Effector CD8-positive, alpha-beta T cell (primary cell): ENCODE measurements around the gene TRIM28.
"Not testable (repeated sequence)": the region's sequence is repeated elsewhere in the genome, so short reads cannot be mapped to it uniquely, and the experiment has no call there.

Source experiments
- DNase-seq: peaks from one replicate; lab custom pipeline; 2025; lab: John Stamatoyannopoulos, UW

TRIM28 gene

GRCh38 chr19:58577581-58577980 is 33.7 kb downstream of the TRIM28 start:
- DNase-seq, result not testable (repeated sequence)

- no peak for DNase-seq
These were observed 34.4 kb downstream of the TRIM28 start for GRCh38 chr19:58578012-58578925.

DNA sequence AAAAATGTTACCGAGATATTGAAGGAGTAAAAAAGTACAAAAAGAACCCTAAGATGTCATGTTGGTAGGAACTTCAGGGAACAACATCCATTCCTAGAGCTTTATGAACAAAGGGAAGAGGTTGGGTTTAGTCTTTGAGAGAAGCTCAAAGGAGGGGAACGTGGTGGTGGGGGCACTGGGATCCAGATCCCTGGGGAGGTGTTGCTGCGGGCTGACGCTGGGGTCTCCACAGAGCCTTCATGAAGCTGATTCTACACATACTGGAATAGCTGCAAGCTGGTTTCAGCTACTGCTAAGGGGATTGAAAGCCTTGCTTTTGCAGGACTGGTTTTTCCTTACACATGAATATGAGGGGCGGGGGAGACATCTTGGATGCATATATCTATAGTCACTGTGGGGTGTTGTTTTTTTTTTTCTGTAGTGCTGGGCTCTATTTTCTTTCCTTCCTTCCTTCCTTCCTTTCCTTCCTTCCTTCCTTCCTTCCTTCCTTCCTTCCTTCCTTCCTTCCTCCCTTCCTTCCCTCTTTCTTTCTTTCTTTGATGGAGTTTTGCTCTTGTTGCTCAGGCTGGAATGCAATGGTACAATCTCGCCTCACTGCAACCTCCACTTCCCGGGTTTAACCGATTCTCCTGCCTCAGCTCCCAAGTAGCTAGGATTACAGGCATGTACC is 35.7 kb downstream of the TRIM28 start:
- DNase-seq, result no peak

- no peak for DNase-seq
These were observed 37.6 kb downstream of the TRIM28 start for GRCh38 chr19:58581227-58582141.

DNA sequence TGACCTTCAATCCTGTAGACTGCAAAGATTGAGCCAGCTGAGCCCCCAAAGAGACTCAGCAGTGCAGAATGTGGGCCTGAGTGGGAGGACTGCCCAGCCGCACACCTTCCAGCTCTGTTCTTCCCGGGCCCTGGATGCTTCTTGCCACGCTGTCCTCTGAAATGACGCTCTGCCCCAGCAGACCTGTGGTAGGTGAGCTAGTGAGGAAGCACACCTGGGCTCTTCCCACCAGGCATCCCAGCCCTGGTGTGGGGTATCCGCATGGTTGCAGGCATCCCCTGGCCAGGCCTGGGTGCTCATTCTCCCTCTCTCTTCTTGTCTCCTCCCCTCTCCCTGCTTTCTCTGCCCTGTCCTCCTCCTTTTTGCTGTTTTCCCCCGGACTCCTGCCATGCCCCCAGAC is 39.1 kb downstream of the TRIM28 start:
- no peak for DNase-seq

DNA sequence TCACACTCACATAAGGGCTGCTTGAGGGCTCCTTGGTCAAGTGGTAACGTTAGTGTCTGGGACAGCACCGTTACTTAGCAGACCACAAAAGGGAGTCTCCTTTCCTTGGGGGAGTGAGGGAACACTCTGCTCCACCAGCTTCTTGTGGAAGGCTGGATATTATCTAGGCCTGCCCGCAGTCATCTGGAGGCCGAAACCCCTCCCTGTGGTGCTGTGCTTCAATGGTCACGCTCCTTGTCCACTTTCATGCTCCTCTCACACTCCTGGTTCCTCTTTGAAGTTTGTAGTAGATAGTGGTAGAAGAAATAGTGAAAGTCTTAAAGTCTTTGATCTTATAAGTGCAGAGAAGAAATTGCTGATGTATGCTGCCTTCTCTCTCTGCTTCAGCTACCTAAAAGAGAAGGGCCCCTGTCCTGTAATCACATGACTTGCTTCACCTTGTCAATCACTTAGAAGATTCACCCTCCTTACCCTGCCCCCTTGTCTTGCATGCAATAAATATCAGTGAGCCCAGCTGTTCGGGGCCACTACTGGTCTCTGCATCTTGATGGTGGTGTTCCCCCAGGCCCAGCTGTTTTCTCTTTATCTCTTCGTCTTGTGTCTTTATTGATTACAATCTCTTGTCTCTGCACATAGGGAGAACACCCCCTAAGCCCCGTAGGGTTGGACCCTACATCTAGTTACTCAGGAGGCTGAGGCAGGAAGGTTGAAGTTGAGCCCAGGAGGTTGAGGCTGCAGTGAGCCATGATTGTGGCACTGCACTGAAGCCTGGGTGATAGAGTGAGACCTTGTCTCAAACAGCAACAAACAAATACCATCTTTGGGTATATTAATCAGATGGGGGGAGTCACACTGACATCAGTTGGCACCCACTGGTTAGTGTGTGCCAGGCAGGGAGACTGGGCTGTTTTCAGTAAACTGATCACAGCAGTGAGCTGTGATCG is 40.9 kb downstream of the TRIM28 start:
- DNase-seq, result no peak

GRCh38 chr19:58585442-58586132 is 41.7 kb downstream of the TRIM28 start:
- no peak for DNase-seq

- no peak for DNase-seq
These were observed 42.4 kb downstream of the TRIM28 start for GRCh38 chr19:58586133-58586765.
